H9 (cell line): ENCODE data around the gene ARMH3. TPM values are rescaled to one million over a fixed set of nuclear protein-coding genes. Genes with fewer than 3 reads are reported as not detected.

Source experiments
- DNase-seq: peaks from one replicate; pipeline ENCODE4 v3.0.0-alpha.2; 2017
- H2AFZ ChIP-seq: one replicate; pipeline ENCODE4 v1.6.1; 2013; ENCODE audit warnings: mild to moderate bottlenecking, low read length, control low read depth, moderate library complexity
- H2AK5ac ChIP-seq: 2 replicates; pipeline ENCODE4 v1.6.1; 2013; ENCODE audit warnings: low read length, control low read depth, mixed read lengths; ENCODE audit not compliant: insufficient read length
- H2BK120ac ChIP-seq: one replicate; pipeline ENCODE4 v1.6.1; 2013; ENCODE audit warnings: low read depth, mild to moderate bottlenecking, low read length, control low read depth, inconsistent platforms; ENCODE audit not compliant: poor library complexity, severe bottlenecking
- H2BK12ac ChIP-seq: 2 replicates; pipeline ENCODE4 v1.6.1; 2013; ENCODE audit warnings: low read length, control low read depth, mixed read lengths, low read depth; ENCODE audit not compliant: insufficient read length
- H2BK15ac ChIP-seq: 2 replicates; pipeline ENCODE4 v1.6.1; 2013; ENCODE audit warnings: low read depth, low read length, control low read depth
- H2BK20ac ChIP-seq: one replicate; pipeline ENCODE4 v1.6.1; 2013; ENCODE audit warnings: low read depth, mild to moderate bottlenecking, low read length, control low read depth, inconsistent platforms; ENCODE audit not compliant: poor library complexity, severe bottlenecking
- H2BK5ac ChIP-seq: 2 replicates; pipeline ENCODE4 v1.6.1; 2013; ENCODE audit warnings: low read length, control low read depth, mixed read lengths; ENCODE audit not compliant: insufficient read length
- H3K14ac ChIP-seq: 2 replicates; pipeline ENCODE4 v1.6.1; 2013; ENCODE audit warnings: low read length, control low read depth; ENCODE audit not compliant: insufficient read depth
- H3K18ac ChIP-seq: 2 replicates; pipeline ENCODE4 v1.6.1; 2013; ENCODE audit warnings: low read depth, mild to moderate bottlenecking, mixed read lengths, low read length, control low read depth; ENCODE audit not compliant: insufficient read length
- H3K23ac ChIP-seq: 2 replicates; pipeline ENCODE4 v1.6.1; 2013; ENCODE audit warnings: low read length, control low read depth, mixed read lengths, low read depth; ENCODE audit not compliant: insufficient read length
- H3K23me2 ChIP-seq: 2 replicates; pipeline ENCODE4 v1.6.1; 2013; ENCODE audit warnings: low read depth, mild to moderate bottlenecking, mixed read lengths, low read length, control low read depth; ENCODE audit not compliant: insufficient read length, poor library complexity, severe bottlenecking
- H3K27ac ChIP-seq: 2 replicates; pipeline ENCODE4 v1.5.1; 2013; ENCODE audit warnings: low read length, control low read depth, mixed read lengths, low read depth; ENCODE audit not compliant: insufficient read length
- H3K27me3 ChIP-seq: 2 replicates; pipeline ENCODE4 v1.6.1; 2013; ENCODE audit warnings: low read length, control low read depth, inconsistent platforms; ENCODE audit not compliant: insufficient read depth
- H3K4ac ChIP-seq: 2 replicates; pipeline ENCODE4 v1.6.1; 2013; ENCODE audit warnings: low read depth, mild to moderate bottlenecking, control low read depth, inconsistent platforms, low read length, moderate library complexity
- H3K4me1 ChIP-seq: 2 replicates; pipeline ENCODE4 v1.6.1; 2013; ENCODE audit warnings: low read length, control low read depth, inconsistent platforms; ENCODE audit not compliant: insufficient read depth
- H3K4me2 ChIP-seq: 2 replicates; pipeline ENCODE4 v1.6.1; 2013; ENCODE audit warnings: low read length, control low read depth, mixed read lengths; ENCODE audit not compliant: insufficient read length, insufficient read depth
- H3K56ac ChIP-seq: 2 replicates; pipeline ENCODE4 v1.6.1; 2013; ENCODE audit warnings: low read depth, mild to moderate bottlenecking, mixed read lengths, low read length, control low read depth; ENCODE audit not compliant: insufficient read length
- H3K79me1 ChIP-seq: 2 replicates; pipeline ENCODE4 v1.6.1; 2013; ENCODE audit warnings: low read depth, mild to moderate bottlenecking, moderate library complexity, low read length, control low read depth, inconsistent platforms; ENCODE audit not compliant: insufficient read depth, poor library complexity, severe bottlenecking
- H3K79me2 ChIP-seq: 2 replicates; pipeline ENCODE4 v1.6.1; 2013; ENCODE audit warnings: low read length, control low read depth, inconsistent platforms; ENCODE audit not compliant: insufficient read depth
- H3K9ac ChIP-seq: 2 replicates; pipeline ENCODE4 v1.6.1; 2013; ENCODE audit warnings: low read length, control low read depth, mixed read lengths; ENCODE audit not compliant: insufficient read length; ENCODE audit errors: extremely low read depth
- H3K9me3 ChIP-seq: one replicate; pipeline ENCODE4 v1.6.1; 2013; ENCODE audit warnings: low read depth, low read length, inconsistent platforms; ENCODE audit not compliant: control insufficient read depth
- H3T11ph ChIP-seq: one replicate; pipeline ENCODE4 v1.6.1; 2013; ENCODE audit warnings: mild to moderate bottlenecking, low read length, control low read depth, inconsistent platforms
- H4K20me1 ChIP-seq: one replicate; pipeline ENCODE4 v1.6.1; 2013; ENCODE audit not compliant: control insufficient read depth, insufficient read length, insufficient read depth
- H4K5ac ChIP-seq: 2 replicates; pipeline ENCODE4 v1.6.1; 2013; ENCODE audit warnings: low read depth, mild to moderate bottlenecking, mixed read lengths, low read length, control low read depth; ENCODE audit not compliant: insufficient read length
- H4K8ac ChIP-seq: replicated peaks from 2 replicates; pipeline ENCODE4 v1.6.1; 2013; ENCODE audit warnings: low read length, control low read depth, mixed read lengths, low read depth; ENCODE audit not compliant: insufficient read length
- H4K91ac ChIP-seq: 2 replicates; pipeline ENCODE4 v1.6.1; 2013; ENCODE audit warnings: low read depth, mild to moderate bottlenecking, moderate library complexity, mixed read lengths, low read length, control low read depth; ENCODE audit not compliant: insufficient read length
- H3K27ac Mint-ChIP-seq, 3 experiments: 2 replicates in 2 of 3; 3 replicates in 1 of 3; pipeline ENCODE4 v1.8.0; 2020 to 2021; ENCODE audit warnings: mixed read lengths in 3 of 3, mild to moderate bottlenecking in 1 of 3, moderate library complexity in 1 of 3
- H3K27me3 Mint-ChIP-seq: 2 replicates; pipeline ENCODE4 v1.8.0; 2021; ENCODE audit warnings: low read depth, mild to moderate bottlenecking, moderate library complexity, mixed read lengths
- H3K36me3 Mint-ChIP-seq, 3 experiments: 2 replicates in 2 of 3; 3 replicates in 1 of 3; pipeline ENCODE4 v1.8.0; 2020 to 2021; ENCODE audit warnings: low read depth in 3 of 3, mixed read lengths in 3 of 3; ENCODE audit not compliant: insufficient read depth in 1 of 3
- H3K4me1 Mint-ChIP-seq, 2 experiments: 2 replicates each; pipeline ENCODE4 v1.8.0; 2020; ENCODE audit warnings: mixed read lengths in 2 of 2
- H3K4me3 Mint-ChIP-seq, 2 experiments: 2 replicates in 1 of 2; 3 replicates in 1 of 2; pipeline ENCODE4 v1.8.0; 2020 to 2021; ENCODE audit warnings: mild to moderate bottlenecking in 2 of 2, mixed read lengths in 2 of 2, moderate library complexity in 1 of 2
- H3K9me3 Mint-ChIP-seq, 2 experiments: 2 replicates in 1 of 2; 3 replicates in 1 of 2; pipeline ENCODE4 v1.8.0; 2020; ENCODE audit warnings: mild to moderate bottlenecking in 2 of 2, mixed read lengths in 2 of 2, moderate library complexity in 1 of 2
- WGBS: extraction: QIAGEN DNeasy Blood & Tissue Kit; methylation state at CpG from one replicate; pipeline ENCODE4 v1.1.7; 2013; ENCODE audit warnings: missing lambda C conversion rate, low lambda C conversion rate, mixed read lengths; ENCODE audit not compliant: insufficient read length; ENCODE audit errors: extremely low coverage; 5-methylcytosine and 5-hydroxymethylcytosine counted together
- total RNA-seq: library from RNA; stranded (reverse); gene quantifications from 2 replicates; pipeline ENCODE4 v1.2.1, GENCODE V29; 2021
- TF ChIP-seq, protein P1 (sequence below): fragments of 200-600 bp; sonication (generic); conservative IDR thresholded peaks from 3 replicates; pipeline ENCODE4 v1.8.0; 2021; ENCODE audit warnings: antibody characterized with exemption, mild to moderate bottlenecking

ARMH3 gene
- total RNA-seq, 1 experiment from 2014 or later: 20.4 TPM

DNA sequence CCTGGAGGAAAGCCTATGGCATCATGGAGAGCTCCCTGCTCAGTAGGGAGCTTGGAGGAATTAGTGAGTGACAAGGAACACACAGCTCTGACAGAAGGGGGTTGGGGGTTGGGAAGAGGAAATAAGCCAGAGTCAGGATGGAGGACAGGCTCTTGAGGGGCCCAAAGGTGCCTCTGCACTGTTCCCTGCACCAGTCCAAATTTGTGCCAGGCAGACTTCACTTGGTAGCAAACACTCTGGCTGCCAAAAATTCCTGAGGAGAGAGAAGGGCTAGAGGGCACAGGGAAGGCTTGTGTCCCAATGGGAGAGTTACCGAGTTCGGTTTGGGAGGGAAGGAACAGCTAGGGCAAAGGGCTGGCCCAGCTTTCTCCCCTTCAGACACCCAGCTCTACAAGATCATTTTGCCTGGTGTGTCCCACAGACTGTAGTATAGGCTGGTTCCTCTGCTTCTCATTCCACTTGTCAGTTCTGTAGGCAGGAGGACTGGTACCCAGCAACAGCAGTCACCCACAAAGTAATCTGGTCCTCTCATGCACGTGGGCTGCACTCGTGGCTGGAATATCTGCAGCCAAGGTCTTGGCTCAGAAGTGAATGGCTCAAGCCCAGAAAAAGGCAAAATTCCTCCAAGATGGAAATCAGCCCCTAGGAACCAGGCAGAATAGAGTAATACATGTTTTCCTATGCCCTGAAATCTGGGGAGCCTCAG is 204.4 kb downstream of the ARMH3 start:
- Histone ChIP-seq H3K18ac (no peak overlapping the region), H3T11ph (no peak overlapping the region), H2BK120ac (no peak overlapping the region), H3K23me2 (no peaks in the 10 kb centered on the region), H2BK5ac (no peak overlapping the region), H4K8ac (no peak overlapping the region), H2BK12ac (no peak overlapping the region), H3K4ac (no peak overlapping the region), H4K20me1 (no peaks in the 10 kb centered on the region), H3K4me1 (no peaks in the 10 kb centered on the region), H4K91ac (no peak overlapping the region), H3K14ac (no peak overlapping the region), H2AK5ac (no peak overlapping the region), H3K79me2 (no peaks in the 10 kb centered on the region), H3K27ac (no peak overlapping the region), H3K9me3 (no peaks in the 10 kb centered on the region), H3K4me2 (no peak overlapping the region), H3K56ac (no peak overlapping the region), H2AFZ (no peak overlapping the region), H2BK20ac (no peak overlapping the region), H3K27me3 (no peaks in the 10 kb centered on the region), H3K23ac (no peak overlapping the region), H3K79me1 (no peaks in the 10 kb centered on the region), H2BK15ac (no peak overlapping the region), H3K9ac (no peak overlapping the region), H4K5ac (no peak overlapping the region)
- H3K9me3 Mint-ChIP-seq: no peaks in the 10 kb centered on the region
- no CpG with 5 or more reads among the region's 4 CpGs for WGBS
- peaks cover 16 to 23% of the 10 kb centered on the region in 2 experiments for H3K4me1 Mint-ChIP-seq
- no peak for DNase-seq
- peaks cover 0 to 4% (median 0%) of the 10 kb centered on the region in 3 experiments; a peak in 1 of 7 replicates for H3K36me3 Mint-ChIP-seq
- H3K27ac Mint-ChIP-seq: no peak overlapping the region
- H3K4me3 Mint-ChIP-seq: no peak overlapping the region
- TF ChIP-seq, protein P1, sequence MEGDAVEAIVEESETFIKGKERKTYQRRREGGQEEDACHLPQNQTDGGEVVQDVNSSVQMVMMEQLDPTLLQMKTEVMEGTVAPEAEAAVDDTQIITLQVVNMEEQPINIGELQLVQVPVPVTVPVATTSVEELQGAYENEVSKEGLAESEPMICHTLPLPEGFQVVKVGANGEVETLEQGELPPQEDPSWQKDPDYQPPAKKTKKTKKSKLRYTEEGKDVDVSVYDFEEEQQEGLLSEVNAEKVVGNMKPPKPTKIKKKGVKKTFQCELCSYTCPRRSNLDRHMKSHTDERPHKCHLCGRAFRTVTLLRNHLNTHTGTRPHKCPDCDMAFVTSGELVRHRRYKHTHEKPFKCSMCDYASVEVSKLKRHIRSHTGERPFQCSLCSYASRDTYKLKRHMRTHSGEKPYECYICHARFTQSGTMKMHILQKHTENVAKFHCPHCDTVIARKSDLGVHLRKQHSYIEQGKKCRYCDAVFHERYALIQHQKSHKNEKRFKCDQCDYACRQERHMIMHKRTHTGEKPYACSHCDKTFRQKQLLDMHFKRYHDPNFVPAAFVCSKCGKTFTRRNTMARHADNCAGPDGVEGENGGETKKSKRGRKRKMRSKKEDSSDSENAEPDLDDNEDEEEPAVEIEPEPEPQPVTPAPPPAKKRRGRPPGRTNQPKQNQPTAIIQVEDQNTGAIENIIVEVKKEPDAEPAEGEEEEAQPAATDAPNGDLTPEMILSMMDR: no peak
- H3K27me3 Mint-ChIP-seq: no peaks in the 10 kb centered on the region
